Measurements from ENCODE around the gene RPL22. TPM values are rescaled to one million over a fixed set of nuclear protein-coding genes. Genes with fewer than 3 reads are reported as not detected.

RPL22 gene
- total RNA-seq, 3 donors from 2014 or later, result 210 to 329 (median 306) TPM

DNA sequence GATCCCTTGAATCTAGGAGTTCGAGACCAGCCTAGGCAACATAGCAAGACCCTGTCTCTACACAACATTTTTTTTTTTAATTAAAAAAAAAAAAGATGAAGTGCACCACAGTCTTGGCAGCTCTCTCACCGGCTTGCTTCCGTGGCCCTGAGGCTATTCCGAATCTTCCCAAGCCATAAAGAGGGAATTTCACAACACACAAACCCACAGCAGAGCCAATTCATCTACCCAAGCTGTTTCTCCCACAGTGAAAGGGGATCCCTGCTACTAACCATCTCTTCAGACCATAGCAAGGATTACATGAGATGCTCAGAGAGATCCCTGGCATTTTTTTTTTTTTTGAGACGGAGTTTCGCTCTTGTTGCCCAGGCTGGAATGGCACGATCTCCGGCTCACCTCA, 10.9 kb downstream of the RPL22 start:
- Histone ChIP-seq H3K36me3 (no peaks in the 10 kb centered on the region), H3K27ac (no peak overlapping the region), H3K9me3 (no peaks in the 10 kb centered on the region), H3K4me1 (no peaks in the 10 kb centered on the region), H3K4me3 (no peak overlapping the region), H3K27me3 (no peaks in the 10 kb centered on the region)
- intact Hi-C loops (cut with DNase I; ENCODE audit: low total_unique reads), result no loop called here
- no peak for DNase-seq (ENCODE audit: low spot score in 2 of 2)
- no peak for TF ChIP-seq POLR2A (IDR thresholded peaks at IDR 0.05)

DNA sequence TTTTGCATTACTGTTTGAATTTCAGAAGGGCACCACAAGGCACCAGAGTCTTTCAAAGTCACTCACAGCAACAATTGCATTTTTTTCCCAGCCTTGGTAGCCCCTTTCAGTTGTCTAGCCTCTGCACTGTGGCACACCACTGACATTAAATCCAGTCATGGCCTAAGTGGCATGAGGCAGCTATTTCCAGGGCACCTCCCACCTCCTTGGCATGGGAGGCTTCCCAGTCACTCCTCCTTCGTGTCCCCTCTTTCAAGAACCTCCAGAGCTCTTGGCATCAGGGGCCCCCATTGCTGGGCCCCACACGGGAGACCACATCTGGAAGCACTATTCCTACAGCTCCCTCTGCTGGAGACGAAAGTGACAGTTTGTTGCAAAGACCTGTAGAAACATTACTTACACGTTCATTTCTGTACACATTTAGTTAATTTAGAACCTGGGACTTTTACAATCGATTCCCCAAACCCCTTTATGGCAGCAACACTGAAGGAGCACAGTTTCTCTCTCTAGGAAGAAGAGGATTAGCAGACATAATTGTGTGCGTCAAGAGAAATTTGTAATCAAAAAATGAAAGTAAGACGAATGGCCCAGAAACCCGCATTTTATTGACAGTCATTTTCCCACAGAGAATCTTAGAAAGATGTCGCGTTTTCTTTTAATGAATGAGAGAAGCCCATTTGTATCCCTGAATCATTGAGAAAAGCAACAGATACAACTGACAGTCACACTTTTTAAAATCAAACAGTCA, 13.6 kb downstream of the RPL22 start:
- no peak overlapping the region for H3K27ac ChIP-seq
- peaks cover 0 to 3% of the 10 kb centered on the region in 2 donors for H3K27me3 ChIP-seq
- intact Hi-C loops (cut with DNase I; ENCODE audit: low total_unique reads), result no loop called here
- no peak for DNase-seq (ENCODE audit: low spot score in 2 of 2)
- H3K36me3 ChIP-seq, result no peaks in the 10 kb centered on the region
- TF ChIP-seq, protein P1, sequence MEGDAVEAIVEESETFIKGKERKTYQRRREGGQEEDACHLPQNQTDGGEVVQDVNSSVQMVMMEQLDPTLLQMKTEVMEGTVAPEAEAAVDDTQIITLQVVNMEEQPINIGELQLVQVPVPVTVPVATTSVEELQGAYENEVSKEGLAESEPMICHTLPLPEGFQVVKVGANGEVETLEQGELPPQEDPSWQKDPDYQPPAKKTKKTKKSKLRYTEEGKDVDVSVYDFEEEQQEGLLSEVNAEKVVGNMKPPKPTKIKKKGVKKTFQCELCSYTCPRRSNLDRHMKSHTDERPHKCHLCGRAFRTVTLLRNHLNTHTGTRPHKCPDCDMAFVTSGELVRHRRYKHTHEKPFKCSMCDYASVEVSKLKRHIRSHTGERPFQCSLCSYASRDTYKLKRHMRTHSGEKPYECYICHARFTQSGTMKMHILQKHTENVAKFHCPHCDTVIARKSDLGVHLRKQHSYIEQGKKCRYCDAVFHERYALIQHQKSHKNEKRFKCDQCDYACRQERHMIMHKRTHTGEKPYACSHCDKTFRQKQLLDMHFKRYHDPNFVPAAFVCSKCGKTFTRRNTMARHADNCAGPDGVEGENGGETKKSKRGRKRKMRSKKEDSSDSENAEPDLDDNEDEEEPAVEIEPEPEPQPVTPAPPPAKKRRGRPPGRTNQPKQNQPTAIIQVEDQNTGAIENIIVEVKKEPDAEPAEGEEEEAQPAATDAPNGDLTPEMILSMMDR (IDR thresholded peaks at IDR 0.05), result no peak
- H3K4me3 ChIP-seq, result no peak overlapping the region
- peaks cover 0 to 4% of the 10 kb centered on the region in 2 donors for H3K4me1 ChIP-seq
- no peaks in the 10 kb centered on the region for H3K9me3 ChIP-seq

DNA sequence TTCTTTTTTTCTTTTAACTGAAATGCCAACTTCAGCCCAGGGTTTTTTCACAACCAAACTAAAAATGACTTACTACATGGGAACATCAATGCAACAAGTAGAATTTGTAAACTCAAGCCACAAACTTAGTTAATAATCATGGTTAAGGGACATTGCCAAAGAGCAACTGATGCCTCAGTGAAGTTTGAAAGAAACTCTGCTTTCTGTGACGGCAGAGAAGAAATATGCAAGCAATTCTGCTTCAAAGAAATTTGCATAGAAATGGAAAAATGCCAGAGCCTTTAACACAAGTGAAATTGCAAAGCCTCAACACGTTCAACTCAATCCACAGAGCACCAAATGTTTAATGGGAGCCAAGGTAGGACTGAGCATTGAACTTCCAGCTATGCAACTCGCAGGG, 14.2 kb downstream of the RPL22 start:
- Histone ChIP-seq H3K4me1 (peaks cover 0 to 6% of the 10 kb centered on the region in 2 donors), H3K36me3 (no peaks in the 10 kb centered on the region), H3K4me3 (no peak overlapping the region), H3K27me3 (peaks cover 0 to 10% of the 10 kb centered on the region in 2 donors), H3K9me3 (no peaks in the 10 kb centered on the region), H3K27ac (no peak overlapping the region)
- TF ChIP-seq, protein P1 (IDR thresholded peaks at IDR 0.05), result no peak
- TF ChIP-seq POLR2AphosphoS5 (IDR thresholded peaks at IDR 0.05), result no peak
- no peak for TF ChIP-seq POLR2A (IDR thresholded peaks at IDR 0.05)
- intact Hi-C loops (cut with DNase I; ENCODE audit: low total_unique reads), result no loop called here
- DNase-seq (ENCODE audit: low spot score in 2 of 2), result no peak

DNA sequence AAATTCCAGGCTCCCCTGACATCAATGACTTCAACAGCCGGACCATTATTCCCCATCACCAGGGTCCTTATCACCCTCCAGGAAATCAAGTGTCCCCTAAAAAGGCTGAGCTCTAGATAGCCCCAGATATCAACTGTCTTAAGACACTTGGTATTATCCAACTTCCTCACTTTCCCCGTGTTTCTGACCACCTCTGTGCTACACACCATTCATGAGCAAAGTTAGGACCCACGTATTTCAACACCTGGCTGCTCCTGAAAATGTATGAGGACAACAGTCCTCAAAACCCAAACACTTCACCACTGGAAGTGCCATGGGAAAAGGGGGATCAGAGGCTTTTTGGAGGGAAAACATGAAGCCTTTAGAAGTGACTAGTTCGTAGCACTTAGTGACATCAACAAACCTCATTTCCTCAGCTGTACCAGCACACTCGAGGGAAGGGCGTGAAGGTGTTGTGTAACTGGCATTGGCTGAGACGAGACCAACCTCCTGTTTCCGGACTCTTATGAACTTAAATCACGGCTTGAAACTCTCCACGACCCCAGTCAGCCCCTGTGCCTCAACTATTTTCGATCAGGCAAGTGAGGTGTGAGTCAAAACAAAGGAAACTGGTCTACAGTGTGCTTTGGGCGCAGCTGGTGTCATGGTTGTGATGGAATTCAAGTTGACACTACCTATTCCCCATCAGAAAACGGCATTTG, 15.2 kb downstream of the RPL22 start:
- no peak overlapping the region for H3K27ac ChIP-seq
- no peak for TF ChIP-seq POLR2A (IDR thresholded peaks at IDR 0.05)
- TF ChIP-seq, protein P1 (IDR thresholded peaks at IDR 0.05), result no peak
- intact Hi-C loops (cut with DNase I; ENCODE audit: low total_unique reads), result no loop called here

DNA sequence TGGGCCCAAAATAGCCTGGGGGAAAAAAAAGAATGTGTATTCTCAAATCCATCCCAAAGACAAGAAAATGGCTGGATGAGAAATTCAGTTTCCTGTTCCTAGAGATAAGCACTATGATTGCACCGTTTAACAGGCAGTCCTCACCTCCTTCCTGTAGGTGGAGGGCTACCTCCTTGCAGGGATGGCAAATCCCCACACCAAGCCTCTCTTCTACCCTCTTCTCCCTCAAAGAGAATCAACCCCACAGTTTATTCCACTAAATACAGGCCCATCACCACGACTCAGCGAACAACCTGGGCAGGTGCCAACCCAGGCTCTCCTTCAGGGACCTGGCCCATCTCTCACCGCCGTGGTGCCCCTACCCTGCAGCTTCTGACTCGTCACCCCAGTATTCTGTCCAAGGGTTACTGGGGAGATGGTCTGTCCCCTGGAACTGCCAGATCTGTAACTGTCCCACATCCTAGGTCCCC, 15.8 kb downstream of the RPL22 start:
- DNase-seq (ENCODE audit: low spot score in 2 of 2), result no peak
- H3K9me3 ChIP-seq, result no peaks in the 10 kb centered on the region
- TF ChIP-seq POLR2A (IDR thresholded peaks at IDR 0.05), result no peak
- H3K27me3 ChIP-seq, result peaks cover 6 to 22% of the 10 kb centered on the region in 2 donors
- H3K36me3 ChIP-seq, result no peaks in the 10 kb centered on the region
- intact Hi-C loops (cut with DNase I; ENCODE audit: low total_unique reads), result no loop called here
- no peak overlapping the region for H3K4me3 ChIP-seq
- no peak overlapping the region for H3K27ac ChIP-seq
- peaks cover 8 to 13% of the 10 kb centered on the region in 2 donors for H3K4me1 ChIP-seq

More for the DNA sequence above, 15.2 kb downstream of the RPL22 start:
- H3K9me3 ChIP-seq, result no peaks in the 10 kb centered on the region
- peaks cover under 1 to 15% of the 10 kb centered on the region in 2 donors for H3K27me3 ChIP-seq
- H3K4me3 ChIP-seq, result no peak overlapping the region
- peaks cover 3 to 6% of the 10 kb centered on the region in 2 donors for H3K4me1 ChIP-seq
- no peaks in the 10 kb centered on the region for H3K36me3 ChIP-seq
- DNase-seq (ENCODE audit: low spot score in 2 of 2), result no peak

DNA sequence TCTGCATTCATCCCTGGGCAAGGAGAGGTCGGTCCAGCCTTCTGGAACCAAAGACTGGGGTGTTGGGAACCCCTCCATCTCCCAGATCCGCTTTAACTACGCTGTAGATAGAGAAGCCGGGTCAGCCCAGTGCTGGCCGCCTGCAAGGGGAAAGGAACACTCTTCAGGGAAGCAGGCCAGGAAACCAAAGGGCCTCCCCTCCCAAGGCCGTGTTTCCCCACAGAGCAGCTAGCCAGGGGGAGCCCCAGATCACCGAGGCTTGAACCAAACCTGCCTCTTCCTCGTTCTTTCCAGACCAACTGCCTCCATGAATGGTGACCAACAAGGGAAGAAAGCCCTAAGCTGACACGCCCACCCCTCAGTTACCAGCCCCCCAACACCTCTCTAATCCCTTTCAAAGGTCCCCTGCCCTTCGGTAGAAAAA, 18.0 kb downstream of the RPL22 start:
- TF ChIP-seq, protein P1 (IDR thresholded peaks at IDR 0.05), result no peak
- TF ChIP-seq POLR2AphosphoS5 (IDR thresholded peaks at IDR 0.05) (no peak), POLR2A (IDR thresholded peaks at IDR 0.05) (no peak)
- H3K27me3 ChIP-seq, result peaks cover 12 to 43% of the 10 kb centered on the region in 2 donors
- DNase-seq (ENCODE audit: low spot score in 2 of 2), result no peak
- no peaks in the 10 kb centered on the region for H3K9me3 ChIP-seq
- H3K4me1 ChIP-seq, result peaks cover 8 to 13% of the 10 kb centered on the region in 2 donors
- no peaks in the 10 kb centered on the region for H3K36me3 ChIP-seq
- no peak overlapping the region for H3K4me3 ChIP-seq
- H3K27ac ChIP-seq, result no peak overlapping the region
- intact Hi-C loops (cut with DNase I; ENCODE audit: low total_unique reads), result no loop called here
